WI38 (cell line): ENCODE data around the gene LCN6.
A peak's percentile ranks its signal among the peaks of the same experiment; 100 is the strongest.

Experiments
- H3K4me3 ChIP-seq: 2 replicates; pipeline ENCODE4 v1.5.1; 2011; ENCODE audit warnings: low read depth, mild to moderate bottlenecking, control low read depth, low read length
- TF ChIP-seq, protein P1 (sequence below): IDR thresholded peaks from 2 replicates; pipeline ENCODE4 v1.5.1; 2012; ENCODE audit warnings: low read depth, mild to moderate bottlenecking, control low read depth, low read length

Gene LCN6

DNA sequence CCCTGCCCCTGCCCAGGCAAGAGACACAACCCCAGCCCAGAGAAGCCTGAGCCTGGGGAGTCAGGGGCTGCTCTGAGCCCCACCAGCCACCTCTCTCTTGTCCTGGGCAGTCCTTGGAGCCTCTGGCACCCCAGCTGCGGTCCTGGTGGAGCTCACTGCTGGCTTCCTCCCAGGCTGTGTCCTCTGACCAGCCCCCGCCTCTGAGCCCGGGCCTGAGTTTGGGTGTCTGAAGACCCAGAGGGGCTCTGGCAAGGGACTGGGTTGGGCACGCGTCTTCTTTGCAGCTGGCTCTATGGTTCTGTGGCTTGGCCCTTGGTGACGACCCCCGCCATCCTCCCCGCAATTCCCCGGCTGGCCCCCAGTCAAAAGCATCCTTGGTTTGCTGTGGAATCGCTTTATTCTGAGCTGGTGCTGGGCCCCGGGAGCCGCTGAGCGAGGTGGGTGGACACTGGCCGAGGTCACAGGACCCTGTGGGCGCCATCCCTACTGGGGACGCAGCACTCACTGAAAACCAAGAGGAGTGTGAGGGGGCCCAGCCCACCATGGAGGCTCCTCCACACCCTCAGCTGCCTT lies 4.6 kb downstream of the LCN6 start:
- TF ChIP-seq, protein P1, sequence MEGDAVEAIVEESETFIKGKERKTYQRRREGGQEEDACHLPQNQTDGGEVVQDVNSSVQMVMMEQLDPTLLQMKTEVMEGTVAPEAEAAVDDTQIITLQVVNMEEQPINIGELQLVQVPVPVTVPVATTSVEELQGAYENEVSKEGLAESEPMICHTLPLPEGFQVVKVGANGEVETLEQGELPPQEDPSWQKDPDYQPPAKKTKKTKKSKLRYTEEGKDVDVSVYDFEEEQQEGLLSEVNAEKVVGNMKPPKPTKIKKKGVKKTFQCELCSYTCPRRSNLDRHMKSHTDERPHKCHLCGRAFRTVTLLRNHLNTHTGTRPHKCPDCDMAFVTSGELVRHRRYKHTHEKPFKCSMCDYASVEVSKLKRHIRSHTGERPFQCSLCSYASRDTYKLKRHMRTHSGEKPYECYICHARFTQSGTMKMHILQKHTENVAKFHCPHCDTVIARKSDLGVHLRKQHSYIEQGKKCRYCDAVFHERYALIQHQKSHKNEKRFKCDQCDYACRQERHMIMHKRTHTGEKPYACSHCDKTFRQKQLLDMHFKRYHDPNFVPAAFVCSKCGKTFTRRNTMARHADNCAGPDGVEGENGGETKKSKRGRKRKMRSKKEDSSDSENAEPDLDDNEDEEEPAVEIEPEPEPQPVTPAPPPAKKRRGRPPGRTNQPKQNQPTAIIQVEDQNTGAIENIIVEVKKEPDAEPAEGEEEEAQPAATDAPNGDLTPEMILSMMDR = no peak
- no peak overlapping the region for H3K4me3 ChIP-seq

DNA sequence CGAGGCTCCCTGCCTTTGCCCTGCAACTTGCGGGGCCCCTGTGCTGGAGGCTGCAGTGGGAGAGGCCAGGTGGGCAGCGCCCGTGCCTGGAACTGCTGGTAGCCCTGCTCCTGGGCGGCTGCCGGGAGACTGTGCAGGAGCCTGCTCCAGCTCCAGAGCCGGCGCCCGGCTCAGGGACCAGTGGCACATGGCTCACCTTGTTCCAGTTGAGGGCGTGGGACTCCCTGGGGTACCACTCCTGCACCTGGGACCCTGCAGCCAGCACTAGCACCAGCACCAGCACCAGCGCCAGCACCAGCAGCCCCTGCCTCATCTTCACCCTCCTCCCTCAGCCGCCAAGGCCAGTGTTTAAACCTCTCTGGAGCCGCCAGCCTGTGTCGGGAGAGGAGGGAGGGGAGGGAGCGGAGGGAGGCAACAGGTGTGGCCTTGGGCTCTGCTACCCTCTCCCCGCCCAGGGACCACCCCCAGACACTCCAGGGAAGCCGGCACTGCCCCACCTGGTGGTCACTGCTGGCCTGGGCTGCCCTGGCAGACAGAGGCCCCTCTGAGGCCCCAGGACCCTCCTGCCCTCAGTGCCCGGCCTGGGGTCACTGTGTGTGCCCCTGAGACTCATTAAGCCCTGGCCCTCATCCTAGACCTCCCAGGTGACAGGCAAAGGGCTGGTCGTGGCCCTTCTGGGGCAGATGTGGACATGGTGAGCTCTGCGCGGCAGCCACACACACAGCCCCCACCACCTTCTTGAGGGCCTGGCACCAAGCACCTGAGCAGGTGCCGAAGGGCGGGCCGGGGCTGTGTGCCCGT lies 5.5 kb downstream of the LCN6 start, which contains the start of gene LCN10:
LCN10 (minus strand) TSS at position 350 of the 801 bp plus-strand sequence; CDS start at position 313, 37 bp downstream.
- TF ChIP-seq, protein P1 = peak; percentile 38
- no peak within 1 kb of the TSS for H3K4me3 ChIP-seq

DNA sequence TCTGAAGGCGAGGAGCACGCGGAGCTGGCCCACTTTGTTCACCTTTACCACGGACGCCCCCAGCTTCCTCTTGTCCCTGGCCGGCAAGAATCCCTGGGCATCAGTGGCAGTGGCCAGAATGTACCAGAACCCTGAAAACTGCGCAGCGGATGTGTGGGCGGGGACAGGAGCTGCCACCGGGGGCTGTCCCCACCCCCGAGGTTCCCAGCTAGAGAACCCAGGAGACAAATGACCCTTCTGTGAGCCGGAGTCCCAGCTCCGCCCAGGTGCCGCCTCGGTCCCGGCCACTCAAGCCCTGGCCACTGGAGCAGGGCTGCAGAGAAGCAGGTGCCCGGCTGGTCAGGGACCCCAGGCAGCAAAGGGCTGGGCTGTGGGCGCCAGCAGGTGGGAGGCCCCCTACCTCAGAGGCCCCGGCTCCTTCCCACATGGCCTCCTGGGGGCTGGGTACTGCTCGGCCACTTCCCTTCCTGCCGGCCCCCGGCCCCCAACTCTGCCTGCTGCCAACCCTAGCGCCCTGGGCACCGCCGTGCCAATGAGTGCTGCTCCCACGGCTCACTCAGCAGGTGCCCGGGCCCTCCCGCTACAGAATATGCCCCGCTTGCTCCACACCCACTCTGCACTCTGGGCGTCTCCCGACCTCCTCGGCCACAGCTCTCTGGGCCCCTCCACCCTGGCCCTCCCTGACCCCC lies 6.3 kb downstream of the LCN6 start:
- TF ChIP-seq, protein P1 = no peak
- no peak overlapping the region for H3K4me3 ChIP-seq

DNA sequence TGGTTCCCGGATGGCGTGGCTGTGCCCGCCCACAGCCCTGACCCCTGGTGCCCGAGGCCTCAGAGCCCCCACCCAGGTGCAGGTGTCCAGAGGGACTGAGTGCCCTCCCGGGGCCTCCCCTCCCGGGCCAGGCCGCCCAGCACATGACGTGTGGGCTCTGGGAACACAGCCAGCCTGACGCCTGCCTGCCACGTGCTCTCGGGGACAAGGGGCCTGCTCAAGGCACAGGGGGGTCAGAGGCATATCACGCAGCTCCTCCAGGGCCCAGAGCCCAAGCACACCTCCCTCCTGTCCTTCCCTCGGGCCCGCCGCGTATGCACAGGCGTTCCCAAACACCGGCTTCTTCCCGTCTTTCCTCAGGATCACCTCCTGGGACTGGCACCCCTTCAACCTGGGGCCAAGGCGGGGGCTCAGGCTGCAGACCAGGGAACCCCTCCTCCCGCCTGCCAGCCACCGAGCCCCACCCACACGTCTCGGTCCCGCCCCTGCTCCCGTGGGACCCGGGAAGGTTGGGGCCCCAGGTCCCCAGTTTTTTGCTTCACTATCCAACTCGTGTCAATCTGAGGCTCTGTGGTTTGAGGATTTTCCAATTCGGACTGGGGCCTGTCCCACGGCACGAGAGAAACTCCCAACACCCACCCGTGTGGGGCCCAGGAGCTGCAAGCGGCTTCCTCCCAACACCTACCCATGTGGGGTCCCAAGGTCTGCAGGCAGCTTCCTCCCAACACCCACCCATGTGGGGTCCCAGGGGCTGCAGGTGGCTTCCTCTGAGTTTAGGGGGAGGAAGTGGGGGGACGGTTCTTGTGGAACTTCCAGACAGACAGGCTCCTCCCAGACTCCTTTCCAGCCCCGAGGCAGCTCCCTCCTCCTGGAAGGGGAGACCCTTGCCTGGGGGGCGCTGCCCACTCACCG lies 7.1 kb downstream of the LCN6 start:
- TF ChIP-seq, protein P1 = no peak
- H3K4me3 ChIP-seq = no peak overlapping the region

DNA sequence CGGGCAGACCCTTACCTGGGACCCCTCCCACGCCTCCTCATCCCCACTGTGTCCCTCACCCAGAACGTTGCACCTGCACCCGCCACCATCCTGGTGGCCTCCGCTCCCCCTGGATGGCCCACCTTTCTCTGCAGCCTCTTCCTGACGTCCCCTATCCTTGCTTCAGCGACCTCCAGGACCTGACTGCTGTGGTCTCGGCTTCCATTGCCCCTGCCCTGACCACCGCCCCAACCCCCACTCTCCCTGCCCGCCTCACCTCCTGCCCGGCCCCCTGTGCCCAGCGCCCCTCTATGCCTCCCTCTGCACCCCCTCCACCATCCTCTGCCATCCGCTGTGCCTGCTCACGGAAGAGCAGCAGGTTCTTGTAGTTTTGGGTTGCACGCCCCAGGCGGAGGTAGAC lies 7.8 kb downstream of the LCN6 start:
- no peak overlapping the region for H3K4me3 ChIP-seq
- TF ChIP-seq, protein P1 = no peak

DNA sequence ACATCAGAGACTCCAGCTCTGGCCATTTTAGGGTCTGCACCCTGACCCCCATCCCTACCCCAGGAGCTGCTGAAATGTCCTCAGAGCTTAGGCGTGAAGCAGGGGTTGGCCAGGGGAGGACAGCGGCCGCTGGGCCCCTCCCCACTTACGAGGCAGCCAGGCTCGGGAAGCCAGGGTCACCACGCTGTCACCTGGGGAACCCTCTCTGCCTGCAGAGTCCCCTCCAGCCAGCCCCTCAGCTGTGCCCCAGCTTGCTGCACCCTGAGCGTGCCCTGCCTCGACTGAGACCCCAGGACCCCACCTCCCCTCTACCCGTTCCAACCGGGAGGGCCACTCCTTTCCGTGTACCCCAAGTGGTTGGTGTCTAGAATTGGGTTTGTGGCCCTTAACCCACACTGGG lies 8.3 kb downstream of the LCN6 start:
- TF ChIP-seq, protein P1 = no peak

More for the DNA sequence above, 8.3 kb downstream of the LCN6 start:
- H3K4me3 ChIP-seq = no peak overlapping the region
